ENCODE results near the gene RAPGEF4. TPM values are rescaled to one million over a fixed set of nuclear protein-coding genes. Genes with fewer than 3 reads are reported as not detected.

RAPGEF4 gene
- total and polyA plus RNA-seq, 2 of the 4 experiments (the other 2 are of a cell fraction) = 1.7 to 3.2 TPM

DNA sequence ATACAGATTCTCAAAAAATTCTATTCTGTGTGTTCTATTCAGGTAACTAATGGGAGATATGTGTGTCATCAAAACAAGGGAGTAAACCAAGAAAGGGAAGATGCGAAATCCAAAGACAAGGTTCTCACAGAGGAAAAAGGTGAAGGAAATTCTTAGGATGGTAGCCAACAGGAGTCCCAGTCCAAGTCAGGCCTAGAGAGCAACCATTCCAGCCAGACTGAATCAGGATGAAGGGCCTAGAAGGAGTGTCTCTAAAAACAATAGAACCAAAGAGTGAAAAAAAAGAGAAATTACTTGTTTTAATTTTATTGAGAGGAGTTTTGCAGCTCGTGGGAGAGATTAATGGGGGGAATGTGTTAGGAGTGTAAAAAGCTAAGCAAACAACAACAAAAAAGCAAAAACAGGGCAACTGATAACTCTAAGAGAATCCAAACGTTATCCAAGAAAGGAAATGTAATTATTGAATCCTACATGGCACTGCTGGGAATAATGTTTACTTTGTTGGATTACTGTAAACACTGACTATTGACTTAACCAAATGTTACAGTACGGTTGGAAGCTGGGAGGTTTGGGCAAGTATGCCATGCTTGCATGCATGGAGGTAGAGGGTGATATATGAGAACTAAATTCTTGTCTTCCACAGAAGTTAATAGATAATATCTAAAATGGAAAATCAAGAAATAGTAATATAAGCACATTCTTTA lies 352.3 kb downstream of the RAPGEF4 start:
- Histone ChIP-seq H3K79me1 (ENCODE audit: low read depth in 1 of 2, low read length in 2 of 2) (peaks cover 11 to 57% of the 10 kb centered on the region in 2 experiments), H2BK15ac (ENCODE audit: low read depth, low read length) (peak overlapping the region; percentile 70; the same call in 1 of the 3 replicates), H3K4ac (ENCODE audit: low read depth, low read length) (peak overlapping the region; percentile 44; the same call in 1 of the 2 replicates), H4K91ac (ENCODE audit: insufficient read depth, low read depth, low read length) (peak overlapping the region; percentile 68; the same call in 1 of the 2 replicates), H2BK5ac (ENCODE audit: low read depth, low read length, poor library complexity, severe bottlenecking) (peak overlapping the region; percentile 91), H2BK120ac (ENCODE audit: low read depth, low read length) (peak overlapping the region; percentile 53; the same call in 1 of the 2 replicates), H3K4me2 (ENCODE audit: low read depth, low read length) (no peak overlapping the region), H3K27ac (ENCODE audit: insufficient read depth, low read length) (peak overlapping the region; percentile 76; the same call in 1 of the 2 replicates), H2BK20ac (ENCODE audit: low read depth, low read length) (no peak overlapping the region), H4K8ac (ENCODE audit: low read depth in 2 of 2, low read length in 2 of 2) (peak overlapping the region in 1 of 2 experiments; percentile 75; a peak in 2 of 4 replicates), H4K5ac (ENCODE audit: low read depth, low read length) (peak overlapping the region; percentile 94), H3K36me3 (ENCODE audit: control insufficient read depth, insufficient read depth, low read length) (peaks cover 8% of the 10 kb centered on the region), H4K20me1 (ENCODE audit: insufficient read depth, low read length) (no peaks in the 10 kb centered on the region), H3K18ac (ENCODE audit: low read depth, low read length) (peak overlapping the region; percentile 93), H3K14ac (replicated peaks; ENCODE audit: low read depth, low read length) (peak overlapping the region; percentile 70; the same call in 1 of the 2 replicates), H3K27me3 (ENCODE audit: control insufficient read depth, insufficient read depth, low read length) (no peaks in the 10 kb centered on the region), H3K56ac (ENCODE audit: extremely low read depth, insufficient read depth, low read length) (no peak overlapping the region), H3K9me1 (ENCODE audit: insufficient read depth, low read length) (peaks cover 2% of the 10 kb centered on the region; the same call in 1 of the 2 replicates), H3K4me1 (ENCODE audit: control insufficient read depth, insufficient read depth, low read length) (peaks cover 26% of the 10 kb centered on the region), H2AFZ (replicated peaks; ENCODE audit: low read length, poor library complexity) (no peak overlapping the region), H3K9ac (ENCODE audit: low read depth, low read length) (no peak overlapping the region), H3K23ac (ENCODE audit: low read depth, low read length) (peak overlapping the region; percentile 31; the same call in 1 of the 2 replicates), H2AK5ac (ENCODE audit: low read depth, low read length) (peak overlapping the region; percentile 63; the same call in 1 of the 2 replicates), H3K9me3 (ENCODE audit: control insufficient read depth, insufficient read depth, low read length) (no peaks in the 10 kb centered on the region), H3K4me3 (ENCODE audit: insufficient read depth, low read depth, low read length) (no peak overlapping the region), H2AK9ac (replicated peaks; ENCODE audit: low read depth, low read length, poor library complexity) (no peak overlapping the region)
- no peak for TF ChIP-seq MAZ (IDR thresholded peaks at IDR 0.05; ENCODE audit: borderline replicate concordance, low read depth, low read length)
- no peak for TF ChIP-seq BHLHE40 (IDR thresholded peaks at IDR 0.05; ENCODE audit: low read depth, low read length)
- no peak for TF ChIP-seq MXI1 (IDR thresholded peaks at IDR 0.05; ENCODE audit: borderline replicate concordance, low read depth, low read length)
- no peak for TF ChIP-seq FOS (IDR thresholded peaks at IDR 0.05; ENCODE audit: low read depth, low read length)
- TF ChIP-seq RFX5 (IDR thresholded peaks at IDR 0.05; ENCODE audit: low read depth, low read length) = no peak
- no peak for TF ChIP-seq RAD21 (IDR thresholded peaks at IDR 0.05; ENCODE audit: low read length)
- TF ChIP-seq, protein P1, sequence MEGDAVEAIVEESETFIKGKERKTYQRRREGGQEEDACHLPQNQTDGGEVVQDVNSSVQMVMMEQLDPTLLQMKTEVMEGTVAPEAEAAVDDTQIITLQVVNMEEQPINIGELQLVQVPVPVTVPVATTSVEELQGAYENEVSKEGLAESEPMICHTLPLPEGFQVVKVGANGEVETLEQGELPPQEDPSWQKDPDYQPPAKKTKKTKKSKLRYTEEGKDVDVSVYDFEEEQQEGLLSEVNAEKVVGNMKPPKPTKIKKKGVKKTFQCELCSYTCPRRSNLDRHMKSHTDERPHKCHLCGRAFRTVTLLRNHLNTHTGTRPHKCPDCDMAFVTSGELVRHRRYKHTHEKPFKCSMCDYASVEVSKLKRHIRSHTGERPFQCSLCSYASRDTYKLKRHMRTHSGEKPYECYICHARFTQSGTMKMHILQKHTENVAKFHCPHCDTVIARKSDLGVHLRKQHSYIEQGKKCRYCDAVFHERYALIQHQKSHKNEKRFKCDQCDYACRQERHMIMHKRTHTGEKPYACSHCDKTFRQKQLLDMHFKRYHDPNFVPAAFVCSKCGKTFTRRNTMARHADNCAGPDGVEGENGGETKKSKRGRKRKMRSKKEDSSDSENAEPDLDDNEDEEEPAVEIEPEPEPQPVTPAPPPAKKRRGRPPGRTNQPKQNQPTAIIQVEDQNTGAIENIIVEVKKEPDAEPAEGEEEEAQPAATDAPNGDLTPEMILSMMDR (conservative IDR thresholded peaks at IDR 0.05; ENCODE audit: low read depth, low read length) = no peak
- TF ChIP-seq SMC3 (IDR thresholded peaks at IDR 0.05; ENCODE audit: low read depth, low read length) = no peak
- no TSS peak for BruUV-seq (replicated peaks)
- 100% methylated on average over 1 of the region's 4 CpGs; no CpG with 5 or more reads in 1 of the 2 experiments for WGBS, 2 experiments (ENCODE audit: extremely low coverage in 2 of 2, insufficient read length in 1 of 2)
- intact Hi-C loops (cut with micrococcal nuclease) = loop anchor here (10.0 kb wide), 1 partner anchor 97 kb away; no protein-coding TSS in a partner anchor
- no peak for ATAC-seq (ENCODE audit: low read depth)
- ChIA-PET CTCF (interaction anchor here (0.6 to 1.5 kb wide), 2 partner anchors 14 to 123 kb away, joined by 3 to 4 read pairs; no protein-coding TSS in a partner anchor), POLR2A (ENCODE audit: unreplicated experiment) (no interaction called here)
- in situ Hi-C loops (cut with MboI; ENCODE audit: low sequenced_read_pairs) = no loop called here
- dilution Hi-C loops (cut with HindIII; ENCODE audit: low sequenced_read_pairs, unreplicated experiment) = no loop called here
- no peak for DNase-seq

Measured in IMR-90 (cell line).